Mesothelial cell of epicardium (in vitro differentiated cells): ENCODE data around the gene RASEF. TPM values are rescaled to one million over a fixed set of nuclear protein-coding genes. Genes with fewer than 3 reads are reported as not detected.

Experiments
- DNase-seq, 2 experiments: peaks; one replicate each; pipeline ENCODE4 v3.0.0; 2021; ENCODE audit warnings: low spot score in 2 of 2; ENCODE audit not compliant: unreplicated experiment in 2 of 2
- H3K27ac Mint-ChIP-seq: 2 replicates; pipeline ENCODE4 v1.8.0; 2021; ENCODE audit warnings: mixed read lengths
- H3K27me3 Mint-ChIP-seq: 2 replicates; pipeline ENCODE4 v1.8.0; 2021; ENCODE audit warnings: low read depth, mixed read lengths
- H3K36me3 Mint-ChIP-seq: 2 replicates; pipeline ENCODE4 v1.8.0; 2021; ENCODE audit warnings: mixed read lengths
- H3K4me1 Mint-ChIP-seq: 2 replicates; pipeline ENCODE4 v1.8.0; 2021; ENCODE audit warnings: mixed read lengths
- H3K4me3 Mint-ChIP-seq: 2 replicates; pipeline ENCODE4 v1.8.0; 2021; ENCODE audit warnings: mild to moderate bottlenecking, moderate library complexity, mixed read lengths
- H3K9me3 Mint-ChIP-seq: 2 replicates; pipeline ENCODE4 v1.8.0; 2021; ENCODE audit warnings: mixed read lengths
- CTCF ChIP-seq: fragments of 200-600 bp; sonication (generic); IDR thresholded peaks from one replicate; pipeline ENCODE4 v1.5.0; 2021; ENCODE audit warnings: antibody characterized with exemption; ENCODE audit not compliant: unreplicated experiment
- total RNA-seq: library from RNA; stranded (reverse); gene quantifications from 3 replicates; pipeline ENCODE4 v1.2.1, GENCODE V29; 2021

Gene RASEF
- total RNA-seq, 1 donor from 2014 or later, result 4.0 TPM

GRCh38 chr9:83065233-83065632, 2.3 kb upstream of the RASEF start:
- Mint-ChIP-seq H3K27me3 (peaks cover 46% of the 10 kb centered on the region), H3K4me1 (peaks cover 30% of the 10 kb centered on the region), H3K4me3 (no peak overlapping the region), H3K36me3 (no peaks in the 10 kb centered on the region), H3K27ac (no peak overlapping the region), H3K9me3 (peaks cover 5% of the 10 kb centered on the region)
- no peak for DNase-seq
- no peak for TF ChIP-seq CTCF

GRCh38 chr9:83061990-83062650, 822 bp downstream of the RASEF start:
- DNase-seq, result peak in 1 of 2 experiments; percentile 59
- Mint-ChIP-seq H3K9me3 (peaks cover 4% of the 10 kb centered on the region), H3K27me3 (peaks cover 53% of the 10 kb centered on the region), H3K4me1 (peaks cover 40% of the 10 kb centered on the region), H3K4me3 (peak overlapping the region; percentile 84), H3K36me3 (no peaks in the 10 kb centered on the region), H3K27ac (peak overlapping the region; percentile 75)
- no peak for TF ChIP-seq CTCF

- Mint-ChIP-seq H3K4me3 (peak overlapping the region; percentile 84), H3K9me3 (peaks cover 4% of the 10 kb centered on the region), H3K27me3 (peaks cover 50% of the 10 kb centered on the region), H3K4me1 (peaks cover 40% of the 10 kb centered on the region), H3K36me3 (no peaks in the 10 kb centered on the region), H3K27ac (peak overlapping the region; percentile 52)
- no peak for DNase-seq
- no peak for TF ChIP-seq CTCF
Measured at GRCh38 chr9:83061036-83061435, 1.9 kb downstream of the RASEF start.

- Mint-ChIP-seq H3K36me3 (peaks cover 2% of the 10 kb centered on the region), H3K4me1 (peaks cover 40% of the 10 kb centered on the region), H3K9me3 (peaks cover 5% of the 10 kb centered on the region)
Measured at GRCh38 chr9:83060556-83060955, 2.4 kb downstream of the RASEF start.

GRCh38 chr9:83059417-83059816, 3.5 kb downstream of the RASEF start:
- Mint-ChIP-seq H3K9me3 (peaks cover 5% of the 10 kb centered on the region), H3K4me1 (peaks cover 40% of the 10 kb centered on the region), H3K36me3 (peaks cover 6% of the 10 kb centered on the region), H3K4me3 (no peak overlapping the region), H3K27me3 (peaks cover 36% of the 10 kb centered on the region), H3K27ac (no peak overlapping the region)
- no peak for DNase-seq
- TF ChIP-seq CTCF, result no peak

More at GRCh38 chr9:83060556-83060955, 2.4 kb downstream of the RASEF start:
- no peak for DNase-seq
- Mint-ChIP-seq H3K4me3 (no peak overlapping the region), H3K27me3 (peaks cover 45% of the 10 kb centered on the region), H3K27ac (no peak overlapping the region)
- TF ChIP-seq CTCF, result no peak
